PFSK-1 (cell line): ENCODE data around the gene CEP55.

Experiments used
- FOXP2 ChIP-seq: optimal IDR thresholded peaks from 2 replicates; pipeline ENCODE3; 2011; ENCODE audit warnings: borderline replicate concordance, control low read depth, inconsistent platforms; ENCODE audit not compliant: insufficient read depth; ENCODE audit errors: extremely low read length, extremely low read depth
- REST ChIP-seq, 2 experiments: IDR thresholded peaks; 2 replicates each; pipeline versions ENCODE4 v1.6.1 to v1.8.0; 2011 to 2012; ENCODE audit warnings: low read depth in 2 of 2, low read length in 2 of 2, control low read depth in 1 of 2, inconsistent platforms in 1 of 2, mild to moderate bottlenecking in 1 of 2, moderate library complexity in 1 of 2; ENCODE audit not compliant: insufficient read depth in 1 of 2
- SIN3A ChIP-seq: IDR thresholded peaks from 2 replicates; pipeline ENCODE4 v1.6.1; 2012; ENCODE audit warnings: mild to moderate bottlenecking, low read length, moderate library complexity, borderline replicate concordance; ENCODE audit not compliant: insufficient read depth
- TAF1 ChIP-seq: IDR thresholded peaks from 2 replicates; pipeline ENCODE4 v1.6.1; 2012; ENCODE audit warnings: low read length, control low read depth, borderline replicate concordance; ENCODE audit not compliant: insufficient read depth

GRCh38 chr10:93457511-93457910, 38.9 kb upstream of the CEP55 start:
- TF ChIP-seq REST (IDR thresholded peaks at IDR 0.05; ENCODE audit: insufficient read depth in 1 of 2, low read depth in 2 of 2, low read length in 2 of 2) (no peak), TAF1 (no peak), SIN3A (no peak), FOXP2 (no peak)
